CD14-positive monocyte (primary cell): ENCODE data around the gene SLC2A6. TPM values are rescaled to one million over a fixed set of nuclear protein-coding genes. Genes with fewer than 3 reads are reported as not detected.

ENCODE experiments used
- DNase-seq, 3 donors: peaks; one replicate each; pipeline ENCODE4 v3.0.0-alpha.2; 2011 to 2022
- H2AFZ ChIP-seq: 2 replicates; pipeline ENCODE4 v1.6.0; 2012; ENCODE audit warnings: mild to moderate bottlenecking, low read depth, low read length, inconsistent platforms; ENCODE audit not compliant: insufficient read depth, poor library complexity, severe bottlenecking
- H3K27ac ChIP-seq, 2 donors: 1 replicate in 1 of 2; 2 replicates in 1 of 2; pipeline ENCODE4 v1.5.1; 2012 to 2013; ENCODE audit warnings: low read length in 2 of 2, control low read depth in 1 of 2, inconsistent platforms in 1 of 2, low read depth in 1 of 2, mild to moderate bottlenecking in 1 of 2
- H3K27me3 ChIP-seq, 2 donors: one replicate each; pipeline versions ENCODE4 v1.6.0 to v1.6.1; 2011 to 2013; ENCODE audit warnings: low read length in 2 of 2; ENCODE audit not compliant: control insufficient read depth in 2 of 2, insufficient read depth in 2 of 2
- H3K36me3 ChIP-seq, 2 donors: replicated peaks in 1 of 2; 1 replicate in 1 of 2; 2 replicates in 1 of 2; pipeline versions ENCODE4 v1.5.1 to v1.6.1; 2012 to 2013; ENCODE audit warnings: low read length in 2 of 2, control low read depth in 1 of 2, inconsistent platforms in 1 of 2, mild to moderate bottlenecking in 1 of 2; ENCODE audit not compliant: insufficient read depth in 2 of 2, control insufficient read depth in 1 of 2
- H3K4me1 ChIP-seq, 2 donors: 1 replicate in 1 of 2; 2 replicates in 1 of 2; pipeline versions ENCODE4 v1.5.1 to v1.6.1; 2012 to 2013; ENCODE audit warnings: low read length in 2 of 2, control low read depth in 1 of 2, inconsistent platforms in 1 of 2, mild to moderate bottlenecking in 1 of 2, moderate library complexity in 1 of 2; ENCODE audit not compliant: insufficient read depth in 2 of 2, control insufficient read depth in 1 of 2
- H3K4me2 ChIP-seq: replicated peaks from 2 replicates; pipeline ENCODE3; 2012; ENCODE audit warnings: low read length, moderate library complexity, mild to moderate bottlenecking; ENCODE audit not compliant: poor library complexity, severe bottlenecking; ENCODE audit errors: extremely low read depth
- H3K4me3 ChIP-seq, 3 experiments: fragments of 200-600 bp in 1 of 3; sonication (generic) in 1 of 3; replicated peaks in 1 of 3; 1 replicate in 2 of 3; 2 replicates in 1 of 3; pipeline ENCODE4 v1.5.1; 2011 to 2013; ENCODE audit warnings: low read length in 3 of 3, mild to moderate bottlenecking in 3 of 3, control low read depth in 2 of 3, low read depth in 2 of 3, inconsistent platforms in 1 of 3, moderate library complexity in 1 of 3
- H3K79me2 ChIP-seq: 2 replicates; pipeline ENCODE4 v1.6.0; 2012; ENCODE audit warnings: mild to moderate bottlenecking, control low read depth, inconsistent platforms, low read length, moderate library complexity; ENCODE audit not compliant: insufficient read depth
- H3K9ac ChIP-seq: 2 replicates; pipeline ENCODE4 v1.6.0; 2017; ENCODE audit warnings: low read length, mild to moderate bottlenecking; ENCODE audit not compliant: insufficient read depth, poor library complexity, severe bottlenecking
- H3K9me3 ChIP-seq, 2 donors: replicated peaks in 1 of 2; 1 replicate in 1 of 2; 2 replicates in 1 of 2; pipeline versions ENCODE4 v1.5.1 to v1.6.1; 2012 to 2013; ENCODE audit warnings: low read length in 2 of 2, control low read depth in 1 of 2; ENCODE audit not compliant: control insufficient read depth in 1 of 2, insufficient read depth in 1 of 2
- H4K20me1 ChIP-seq: 2 replicates; pipeline ENCODE4 v1.6.0; 2012; ENCODE audit warnings: mild to moderate bottlenecking, low read length, control low read depth, moderate library complexity; ENCODE audit not compliant: insufficient read depth
- H3K27ac Mint-ChIP-seq, 7 donors: one replicate each; pipeline ENCODE4 v1.8.0; 2020; ENCODE audit warnings: mild to moderate bottlenecking in 7 of 7, mixed read lengths in 7 of 7, moderate library complexity in 6 of 7, inconsistent platforms in 2 of 7
- H3K27me3 Mint-ChIP-seq, 3 donors: one replicate each; pipeline ENCODE4 v1.8.0; 2021 to 2022; ENCODE audit warnings: low read depth in 3 of 3, mild to moderate bottlenecking in 3 of 3, mixed read lengths in 3 of 3, moderate library complexity in 3 of 3, inconsistent platforms in 1 of 3
- H3K36me3 Mint-ChIP-seq, 2 donors: one replicate each; pipeline ENCODE4 v1.8.0; 2020; ENCODE audit warnings: mixed read lengths in 2 of 2, inconsistent platforms in 1 of 2, mild to moderate bottlenecking in 1 of 2
- H3K4me1 Mint-ChIP-seq: one replicate; pipeline ENCODE4 v1.8.0; 2020; ENCODE audit warnings: mild to moderate bottlenecking, mixed read lengths
- H3K4me3 Mint-ChIP-seq, 2 donors: one replicate each; pipeline ENCODE4 v1.8.0; 2020; ENCODE audit warnings: mild to moderate bottlenecking in 2 of 2, mixed read lengths in 2 of 2, moderate library complexity in 1 of 2
- H3K9me3 Mint-ChIP-seq, 7 donors: one replicate each; pipeline ENCODE4 v1.8.0; 2020 to 2022; ENCODE audit warnings: mixed read lengths in 7 of 7, mild to moderate bottlenecking in 6 of 7, moderate library complexity in 6 of 7, inconsistent platforms in 2 of 7
- WGBS: methylation state at CpG from one replicate; pipeline ENCODE4 v1.1.5; 2013; ENCODE audit warnings: missing lambda C conversion rate; ENCODE audit not compliant: insufficient coverage; 5-methylcytosine and 5-hydroxymethylcytosine counted together
- intact Hi-C, 2 donors: fragments of 100-400 bp; cut with micrococcal nuclease; formaldehyde crosslinking; loops; one replicate each; pipeline versions ENCODE4 v1.15.0 to v1.15.1; 2023
- polyA plus RNA-seq, 3 donors: library from polyadenylated mRNA; depleted of rRNA in 1 of 3; unstranded in 2 of 3; stranded (reverse) in 1 of 3; fragments of 300-500 nt in 2 of 3; fragments of >200 nt in 1 of 3; fragmentation: Illumina TruSeq in 2 of 3; gene quantifications; 1 replicate in 2 of 3; 2 replicates in 1 of 3; pipeline ENCODE4 v1.2.3, GENCODE V29; 2012 to 2021
- TF ChIP-seq, protein P1 (sequence below): fragments of 200-600 bp; IDR thresholded peaks from one replicate; pipeline ENCODE4 v1.8.0; 2022; ENCODE audit warnings: antibody characterized with exemption, mild to moderate bottlenecking

SLC2A6 gene
- polyA plus RNA-seq, 3 donors: 43.2 to 127 (median 60.4) TPM

DNA sequence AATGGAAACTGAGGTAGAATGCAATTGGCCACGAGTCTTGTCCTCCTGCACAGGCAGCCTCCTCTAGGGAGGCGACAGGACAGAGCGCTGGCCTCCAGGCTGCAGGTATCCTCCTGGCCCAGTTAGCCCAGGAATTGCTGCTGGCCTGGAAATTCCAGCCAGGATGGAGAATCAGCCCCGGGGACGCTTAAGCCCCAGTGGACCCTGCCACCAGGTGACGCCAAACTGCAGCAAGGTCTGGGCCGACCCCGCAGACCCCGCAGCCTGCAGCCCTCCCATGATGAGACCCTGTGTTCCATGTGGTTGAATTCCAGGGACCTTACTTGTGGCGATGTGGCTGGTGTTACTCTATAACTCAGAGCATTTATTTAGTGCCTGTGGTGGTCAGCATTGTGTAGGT lies 11.8 kb downstream of the SLC2A6 start:
- Histone ChIP-seq H3K36me3 (peaks cover 8 to 9% of the 10 kb centered on the region in 2 donors), H3K27me3 (no peaks in the 10 kb centered on the region), H3K9ac (no peak overlapping the region), H3K27ac (no peak overlapping the region), H3K4me1 (peaks cover 20 to 29% of the 10 kb centered on the region in 2 donors), H3K79me2 (no peaks in the 10 kb centered on the region), H3K9me3 (no peaks in the 10 kb centered on the region), H4K20me1 (peaks cover 50% of the 10 kb centered on the region), H2AFZ (no peak overlapping the region), H3K4me3 (no peak overlapping the region), H3K4me2 (no peak overlapping the region)
- intact Hi-C loops: no loop called here
- Mint-ChIP-seq H3K4me1 (peaks cover 22% of the 10 kb centered on the region), H3K27me3 (peaks cover 7 to 8% (median 7%) of the 10 kb centered on the region in 3 donors), H3K27ac (no peak overlapping the region), H3K4me3 (no peak overlapping the region), H3K9me3 (no peaks in the 10 kb centered on the region), H3K36me3 (peaks cover 7 to 10% of the 10 kb centered on the region in 2 donors)
- DNase-seq: no peak
- WGBS: 98% methylated on average over 10 of the region's 10 CpGs
- TF ChIP-seq, protein P1, sequence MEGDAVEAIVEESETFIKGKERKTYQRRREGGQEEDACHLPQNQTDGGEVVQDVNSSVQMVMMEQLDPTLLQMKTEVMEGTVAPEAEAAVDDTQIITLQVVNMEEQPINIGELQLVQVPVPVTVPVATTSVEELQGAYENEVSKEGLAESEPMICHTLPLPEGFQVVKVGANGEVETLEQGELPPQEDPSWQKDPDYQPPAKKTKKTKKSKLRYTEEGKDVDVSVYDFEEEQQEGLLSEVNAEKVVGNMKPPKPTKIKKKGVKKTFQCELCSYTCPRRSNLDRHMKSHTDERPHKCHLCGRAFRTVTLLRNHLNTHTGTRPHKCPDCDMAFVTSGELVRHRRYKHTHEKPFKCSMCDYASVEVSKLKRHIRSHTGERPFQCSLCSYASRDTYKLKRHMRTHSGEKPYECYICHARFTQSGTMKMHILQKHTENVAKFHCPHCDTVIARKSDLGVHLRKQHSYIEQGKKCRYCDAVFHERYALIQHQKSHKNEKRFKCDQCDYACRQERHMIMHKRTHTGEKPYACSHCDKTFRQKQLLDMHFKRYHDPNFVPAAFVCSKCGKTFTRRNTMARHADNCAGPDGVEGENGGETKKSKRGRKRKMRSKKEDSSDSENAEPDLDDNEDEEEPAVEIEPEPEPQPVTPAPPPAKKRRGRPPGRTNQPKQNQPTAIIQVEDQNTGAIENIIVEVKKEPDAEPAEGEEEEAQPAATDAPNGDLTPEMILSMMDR: no peak

DNA sequence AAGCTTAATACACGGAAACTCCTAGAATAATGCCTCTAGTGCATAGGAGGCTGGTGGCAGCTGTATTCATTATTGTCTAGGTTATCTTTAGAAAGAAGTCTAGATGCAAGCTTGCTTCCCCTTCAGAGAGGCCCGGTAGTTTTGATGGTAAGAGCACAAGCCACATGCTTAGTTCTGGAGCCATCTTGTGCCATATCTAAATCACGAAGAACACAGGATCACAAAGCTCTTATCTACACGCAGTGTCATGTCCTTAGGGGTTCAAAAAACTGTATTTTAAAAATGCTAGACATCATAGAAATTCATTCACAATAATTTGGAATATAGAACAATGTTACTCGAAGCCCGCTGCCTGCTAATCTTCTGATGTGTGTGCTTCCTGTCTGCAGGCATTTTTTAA lies 12.9 kb downstream of the SLC2A6 start:
- peaks cover 14% of the 10 kb centered on the region for H3K4me1 Mint-ChIP-seq
- Histone ChIP-seq H3K9ac (no peak overlapping the region), H3K4me3 (no peak overlapping the region), H3K79me2 (no peaks in the 10 kb centered on the region), H2AFZ (no peak overlapping the region), H3K27me3 (peaks cover 0 to under 1% of the 10 kb centered on the region in 2 donors), H3K36me3 (no peaks in the 10 kb centered on the region), H3K4me2 (no peak overlapping the region), H3K4me1 (peaks cover 10 to 19% of the 10 kb centered on the region in 2 donors), H3K9me3 (no peaks in the 10 kb centered on the region), H4K20me1 (peaks cover 48% of the 10 kb centered on the region), H3K27ac (no peak overlapping the region)
- H3K36me3 Mint-ChIP-seq: no peaks in the 10 kb centered on the region
- intact Hi-C loops: no loop called here
- peaks cover 6 to 18% (median 9%) of the 10 kb centered on the region in 3 donors for H3K27me3 Mint-ChIP-seq
- no peaks in the 10 kb centered on the region for H3K9me3 Mint-ChIP-seq
- H3K27ac Mint-ChIP-seq: no peak overlapping the region
- TF ChIP-seq, protein P1: no peak
- no CpG with 5 or more reads among the region's 6 CpGs for WGBS
- no peak for DNase-seq
- no peak overlapping the region for H3K4me3 Mint-ChIP-seq
